ENCODE results near the gene ZNF678.
"Not testable (repeated sequence)": the region's sequence is repeated elsewhere in the genome, so short reads cannot be mapped to it uniquely, and the experiment has no call there.

The ZNF678 gene

GRCh38 chr1:227549892-227550291 lies 13.5 kb upstream of the ZNF678 start:
- DNase-seq (ENCODE audit: extremely low spot score): no peak

GRCh38 chr1:227551881-227552280 lies 11.5 kb upstream of the ZNF678 start:
- DNase-seq (ENCODE audit: extremely low spot score); POLR2A ChIA-PET; CTCF ChIA-PET: not testable (repeated sequence)

More at GRCh38 chr1:227549892-227550291, 13.5 kb upstream of the ZNF678 start:
- CTCF ChIA-PET: no interaction called here
- TF ChIP-seq FOXM1 (IDR thresholded peaks at IDR 0.05; ENCODE audit: borderline replicate concordance) (no peak), SP1 (IDR thresholded peaks at IDR 0.05) (no peak), LEF1 (IDR thresholded peaks at IDR 0.05; ENCODE audit: borderline replicate concordance) (no peak), CTBP1 (IDR thresholded peaks at IDR 0.05; ENCODE audit: borderline replicate concordance) (no peak), SUZ12 (IDR thresholded peaks at IDR 0.05) (no peak), FOXA1 (IDR thresholded peaks at IDR 0.05) (no peak), PKNOX1 (IDR thresholded peaks at IDR 0.05) (no peak), ELF4 (IDR thresholded peaks at IDR 0.05) (no peak), ZNF384 (IDR thresholded peaks at IDR 0.05) (no peak), FOXK2 (IDR thresholded peaks at IDR 0.05) (no peak)
- POLR2A ChIA-PET: no interaction called here

GRCh38 chr1:227556288-227556687 lies 7.1 kb upstream of the ZNF678 start:
- no peak for DNase-seq (ENCODE audit: extremely low spot score)
- ChIA-PET CTCF (no interaction called here), POLR2A (no interaction called here)
- no peak for TF ChIP-seq NFRKB (IDR thresholded peaks at IDR 0.05)
- TF ChIP-seq LEF1 (IDR thresholded peaks at IDR 0.05; ENCODE audit: borderline replicate concordance): no peak
- no peak for TF ChIP-seq CTBP1 (IDR thresholded peaks at IDR 0.05; ENCODE audit: borderline replicate concordance)
- no peak for TF ChIP-seq HDGF (IDR thresholded peaks at IDR 0.05; ENCODE audit: borderline replicate concordance)
- TF ChIP-seq SUZ12 (IDR thresholded peaks at IDR 0.05): no peak
- no peak for TF ChIP-seq FOXM1 (IDR thresholded peaks at IDR 0.05; ENCODE audit: borderline replicate concordance)
- TF ChIP-seq PKNOX1 (IDR thresholded peaks at IDR 0.05): no peak
- TF ChIP-seq ELF4 (IDR thresholded peaks at IDR 0.05): no peak
- TF ChIP-seq ARNT (IDR thresholded peaks at IDR 0.05): no peak
- no peak for TF ChIP-seq FOXA1 (IDR thresholded peaks at IDR 0.05)
- no peak for TF ChIP-seq L3MBTL2 (conservative IDR thresholded peaks at IDR 0.05)

GRCh38 chr1:227557962-227558725 lies 5.2 kb upstream of the ZNF678 start:
- ChIA-PET CTCF (interaction anchor here (0.6 kb wide), 1 partner anchor 39 kb away, joined by 3 read pairs; no protein-coding TSS in a partner anchor), POLR2A (no interaction called here)
- TF ChIP-seq HDGF (IDR thresholded peaks at IDR 0.05; ENCODE audit: borderline replicate concordance) (no peak), PKNOX1 (IDR thresholded peaks at IDR 0.05) (peak; percentile 73)
- DNase-seq (ENCODE audit: extremely low spot score): no peak

GRCh38 chr1:227558732-227559262 lies 4.6 kb upstream of the ZNF678 start:
- DNase-seq (ENCODE audit: extremely low spot score): no peak
- no peak for TF ChIP-seq TARDBP (IDR thresholded peaks at IDR 0.05)
- no peak for TF ChIP-seq HDGF (IDR thresholded peaks at IDR 0.05; ENCODE audit: borderline replicate concordance)
- no peak for TF ChIP-seq ARNT (IDR thresholded peaks at IDR 0.05)
- TF ChIP-seq FOXK2 (IDR thresholded peaks at IDR 0.05): no peak
- no peak for TF ChIP-seq LEF1 (IDR thresholded peaks at IDR 0.05; ENCODE audit: borderline replicate concordance)
- no peak for TF ChIP-seq SUZ12 (IDR thresholded peaks at IDR 0.05)
- TF ChIP-seq ELF4 (IDR thresholded peaks at IDR 0.05): no peak
- no peak for TF ChIP-seq PKNOX1 (IDR thresholded peaks at IDR 0.05)
- TF ChIP-seq FOXA1 (IDR thresholded peaks at IDR 0.05): no peak
- TF ChIP-seq BHLHE40 (IDR thresholded peaks at IDR 0.05; ENCODE audit: borderline replicate concordance): no peak
- TF ChIP-seq NFRKB (IDR thresholded peaks at IDR 0.05): no peak
- TF ChIP-seq CTBP1 (IDR thresholded peaks at IDR 0.05; ENCODE audit: borderline replicate concordance): no peak
- no peak for TF ChIP-seq FOXM1 (IDR thresholded peaks at IDR 0.05; ENCODE audit: borderline replicate concordance)
- no peak for TF ChIP-seq ZNF384 (IDR thresholded peaks at IDR 0.05)
- no peak for TF ChIP-seq SP1 (IDR thresholded peaks at IDR 0.05)
- no peak for TF ChIP-seq L3MBTL2 (conservative IDR thresholded peaks at IDR 0.05)
- ChIA-PET POLR2A (no interaction called here), CTCF (no interaction called here)

GRCh38 chr1:227559499-227559898 lies 3.9 kb upstream of the ZNF678 start:
- POLR2A ChIA-PET: no interaction called here
- CTCF ChIA-PET: no interaction called here
- DNase-seq (ENCODE audit: extremely low spot score): no peak
- TF ChIP-seq CTBP1 (IDR thresholded peaks at IDR 0.05; ENCODE audit: borderline replicate concordance) (no peak), ELF4 (IDR thresholded peaks at IDR 0.05) (no peak), ZNF384 (IDR thresholded peaks at IDR 0.05) (no peak), TARDBP (IDR thresholded peaks at IDR 0.05) (no peak), LEF1 (IDR thresholded peaks at IDR 0.05; ENCODE audit: borderline replicate concordance) (no peak), FOXA1 (IDR thresholded peaks at IDR 0.05) (no peak), FOXK2 (IDR thresholded peaks at IDR 0.05) (no peak), BHLHE40 (IDR thresholded peaks at IDR 0.05; ENCODE audit: borderline replicate concordance) (no peak), NFRKB (IDR thresholded peaks at IDR 0.05) (no peak), ARNT (IDR thresholded peaks at IDR 0.05) (no peak), L3MBTL2 (conservative IDR thresholded peaks at IDR 0.05) (no peak), PKNOX1 (IDR thresholded peaks at IDR 0.05) (no peak)
